ENCODE results near the gene EML3.

- TF ChIP-seq ZNF335 (CRISPR knock-in tag; IDR thresholded peaks at IDR 0.05) (no peak), DZIP1 (CRISPR knock-in tag; IDR thresholded peaks at IDR 0.05) (no peak), ZBTB8A (CRISPR knock-in tag; IDR thresholded peaks at IDR 0.05; ENCODE audit: borderline replicate concordance, low read depth) (no peak), CBX2 (IDR thresholded peaks at IDR 0.05; ENCODE audit: low read depth, low read length) (no peak), CBX2 (CRISPR knock-in tag; IDR thresholded peaks at IDR 0.05; ENCODE audit: low read depth) (no peak)
Measured at GRCh38 chr11:62556875-62557631, 55.5 kb downstream of the EML3 start.

Data from HepG2 (cell line).